HG03457 (cell line): ENCODE measurements around the gene CABP4.

ENCODE experiments used
- ATAC-seq: cut with Tn5 transposase; IDR thresholded peaks from one replicate; pipeline ENCODE4 v1.9.1; 2021; ENCODE audit warnings: moderate number of reproducible peaks; ENCODE audit not compliant: unreplicated experiment

CABP4 gene

DNA sequence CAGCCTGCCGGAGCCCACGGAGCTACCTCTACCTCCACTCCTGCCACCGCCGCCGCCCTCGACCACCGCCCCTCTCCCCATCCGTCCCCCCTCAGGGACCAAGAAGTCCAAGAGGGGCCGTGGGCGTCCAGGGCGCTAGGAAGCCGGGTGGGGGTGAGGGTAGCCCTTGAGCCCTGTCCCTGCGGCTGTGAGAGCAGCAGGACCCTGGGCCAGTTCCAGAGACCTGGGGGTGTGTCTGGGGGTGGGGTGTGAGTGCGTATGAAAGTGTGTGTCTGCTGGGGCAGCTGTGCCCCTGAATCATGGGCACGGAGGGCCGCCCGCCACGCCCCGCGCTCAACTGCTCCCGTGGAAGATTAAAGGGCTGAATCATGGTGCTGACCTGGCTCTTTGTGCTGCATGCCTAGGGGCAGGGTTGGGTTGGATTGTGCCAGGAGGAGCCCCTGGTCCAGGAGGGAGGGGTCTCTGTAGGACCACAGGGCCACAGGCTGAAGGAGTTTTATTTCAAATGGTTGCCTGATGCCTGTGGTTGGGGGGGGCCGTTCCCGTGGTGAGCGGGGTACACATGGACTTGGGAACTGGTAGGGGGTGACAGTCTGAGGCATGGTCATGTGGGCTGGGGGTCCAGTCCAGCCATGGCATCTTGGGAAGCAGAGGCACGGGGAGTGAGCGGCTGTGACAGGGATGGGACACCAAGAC lies 20.0 kb upstream of the CABP4 start:
- no peak for ATAC-seq

DNA sequence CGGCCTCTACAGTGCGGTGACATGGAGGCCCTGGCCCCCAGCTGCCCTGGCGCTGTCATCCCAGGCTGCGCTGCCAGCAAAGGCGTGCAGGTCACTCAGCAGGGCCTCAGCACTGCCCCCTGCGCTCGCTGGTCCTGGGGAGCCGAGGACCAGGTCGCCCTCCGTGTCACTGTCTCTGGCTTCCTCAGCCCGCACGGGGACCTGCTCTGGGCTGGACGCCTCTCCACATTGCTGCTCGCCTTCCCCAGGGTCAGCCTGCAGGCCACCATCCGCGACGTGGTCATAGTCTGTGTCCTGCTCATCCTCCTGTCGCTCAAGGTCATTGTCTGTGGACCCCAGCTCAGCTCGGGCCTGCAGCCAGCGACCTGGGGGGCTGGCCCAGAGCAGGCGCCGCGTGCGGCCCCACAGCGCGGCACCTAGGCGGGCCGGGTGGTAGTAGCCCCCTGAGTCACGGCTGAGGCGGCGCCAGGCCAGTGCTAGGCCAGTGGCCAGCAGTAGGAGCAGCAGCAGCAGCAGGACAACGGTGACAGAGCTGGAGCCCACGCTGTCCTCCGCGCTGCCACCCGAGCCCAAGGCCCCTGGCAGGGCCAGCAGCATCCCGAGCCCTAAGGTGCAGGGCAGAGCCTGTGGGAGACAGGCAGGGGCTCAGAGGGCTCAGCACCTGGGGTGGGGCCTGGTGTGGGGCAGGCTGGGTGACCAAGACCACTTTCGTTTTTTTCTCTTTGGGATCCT lies 19.3 kb upstream of the CABP4 start:
- no peak for ATAC-seq

DNA sequence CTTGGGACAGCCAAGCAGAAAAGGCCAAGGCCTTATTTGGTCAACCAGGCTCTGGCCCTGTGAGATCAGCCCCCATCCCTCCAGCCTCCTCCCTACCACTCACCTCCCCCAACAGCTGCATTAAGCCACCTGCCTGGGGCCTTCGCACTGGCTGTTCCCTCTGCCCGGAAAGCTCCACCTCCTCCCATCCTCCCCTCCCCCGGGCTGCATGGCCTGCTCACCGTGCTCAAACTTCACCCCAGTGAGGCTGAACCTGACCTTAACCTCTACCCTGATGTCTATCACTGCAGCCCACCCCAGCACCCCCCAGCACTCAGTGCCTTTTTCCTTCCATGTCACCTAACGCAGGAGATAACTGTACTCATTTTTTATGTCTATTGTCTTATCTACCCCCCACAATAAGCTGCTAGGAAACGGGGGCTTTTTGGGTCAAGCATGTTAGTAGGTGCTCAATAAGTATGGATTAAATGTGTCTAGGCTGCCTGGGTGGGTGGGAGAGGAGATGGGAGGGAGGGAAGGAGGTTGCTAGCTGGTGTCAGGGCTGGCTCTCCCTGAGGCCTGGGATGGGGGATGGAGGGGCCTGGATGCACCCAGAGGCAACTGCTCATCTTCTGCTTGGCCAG lies 18.6 kb upstream of the CABP4 start:
- no peak for ATAC-seq

DNA sequence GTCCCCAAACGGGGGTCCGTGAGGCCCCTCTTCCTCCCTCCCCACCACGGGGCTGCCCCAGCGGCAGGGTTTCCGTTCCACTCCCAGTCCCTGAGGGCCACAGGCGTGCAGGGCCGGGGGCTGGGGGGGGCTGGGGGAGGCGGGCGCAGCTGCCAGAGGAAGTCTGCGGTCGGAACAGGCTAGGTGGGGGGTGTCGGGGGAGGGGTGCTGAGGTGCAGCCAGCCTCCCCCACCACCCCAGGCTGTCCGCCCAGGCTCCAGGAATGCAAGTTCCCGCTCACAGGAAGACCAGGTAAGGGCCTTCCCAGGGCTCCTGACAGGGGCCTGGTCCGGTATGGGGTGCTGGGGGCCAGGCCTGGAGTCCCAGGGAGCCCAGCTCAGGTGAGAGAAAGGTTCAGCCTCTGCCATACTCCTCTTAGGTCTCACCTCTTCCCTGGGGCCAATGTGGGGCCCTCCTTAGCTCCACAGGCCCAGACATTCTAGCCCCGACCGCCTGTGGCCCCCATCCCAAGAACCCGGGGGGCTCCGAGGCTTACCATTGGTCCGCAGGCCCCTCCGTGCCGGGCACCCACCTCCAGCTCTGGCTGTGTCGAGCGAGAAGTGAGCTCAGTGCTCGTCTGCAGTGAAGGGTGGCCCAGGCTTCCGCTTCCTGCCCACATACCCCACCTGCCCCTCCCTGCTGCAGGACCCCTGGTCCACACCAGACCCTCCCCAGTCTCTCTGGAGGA lies 17.9 kb upstream of the CABP4 start, which contains the start of gene PTPRCAP:
Gene PTPRCAP, minus strand, starts transcription at position 601 of the 727 bp plus-strand sequence. Its CDS starts 63 bp downstream, at position 538.
- no peak for ATAC-seq

DNA sequence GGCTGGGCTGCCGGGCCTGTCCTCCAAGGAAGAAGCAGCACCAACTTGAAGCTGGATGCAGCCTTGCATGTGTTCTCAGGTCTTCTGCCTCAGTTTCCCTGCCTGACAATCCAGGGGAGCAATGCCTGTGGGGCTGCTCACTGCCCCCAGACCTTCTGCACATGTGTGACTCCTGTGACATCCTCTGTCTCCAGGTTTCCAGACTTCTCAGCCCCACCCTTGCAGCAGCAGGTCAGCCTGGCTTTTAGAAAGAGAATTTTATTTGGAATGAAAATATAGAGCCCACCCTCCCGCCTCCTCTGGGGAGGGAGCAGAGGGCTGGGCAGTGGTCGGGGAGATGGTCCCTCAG lies 17.4 kb upstream of the CABP4 start:
- ATAC-seq = no peak

DNA sequence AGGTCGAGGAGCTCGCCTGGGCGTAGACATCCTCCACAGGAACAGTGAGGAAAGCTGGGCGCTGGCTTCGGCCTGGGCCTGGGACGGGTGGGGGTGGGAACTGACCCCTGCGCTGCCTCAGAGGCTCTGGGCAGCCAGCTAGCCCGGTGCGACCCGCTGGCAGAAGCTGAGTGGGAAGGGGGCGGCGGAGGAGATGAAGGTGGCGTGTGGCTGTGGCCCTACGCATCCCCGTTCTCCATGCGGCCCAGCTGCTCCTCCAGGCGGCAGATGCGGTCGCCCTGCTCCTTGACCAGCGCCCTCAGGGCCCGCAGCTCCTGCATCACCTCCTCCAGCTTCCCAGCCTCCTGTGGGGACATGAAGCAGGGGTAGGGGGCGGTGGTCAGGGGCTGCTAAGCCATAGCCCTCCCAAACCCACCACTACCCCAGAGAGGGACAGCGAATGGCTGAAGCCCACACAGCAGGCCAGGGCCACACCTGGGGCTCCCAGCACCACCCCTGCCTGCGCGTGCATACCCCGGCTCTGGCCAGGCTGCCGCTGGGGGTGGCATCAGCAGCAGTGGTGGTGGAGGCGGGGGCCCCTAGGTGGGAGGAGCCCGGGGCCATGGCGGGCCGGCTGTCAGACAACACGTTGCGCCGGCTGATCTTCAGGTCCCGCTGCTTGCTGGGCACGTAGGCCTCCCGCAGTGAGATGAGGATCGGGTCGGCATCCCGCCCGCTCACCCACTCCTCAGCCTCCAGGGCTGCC lies 16.8 kb upstream of the CABP4 start:
- no peak for ATAC-seq

DNA sequence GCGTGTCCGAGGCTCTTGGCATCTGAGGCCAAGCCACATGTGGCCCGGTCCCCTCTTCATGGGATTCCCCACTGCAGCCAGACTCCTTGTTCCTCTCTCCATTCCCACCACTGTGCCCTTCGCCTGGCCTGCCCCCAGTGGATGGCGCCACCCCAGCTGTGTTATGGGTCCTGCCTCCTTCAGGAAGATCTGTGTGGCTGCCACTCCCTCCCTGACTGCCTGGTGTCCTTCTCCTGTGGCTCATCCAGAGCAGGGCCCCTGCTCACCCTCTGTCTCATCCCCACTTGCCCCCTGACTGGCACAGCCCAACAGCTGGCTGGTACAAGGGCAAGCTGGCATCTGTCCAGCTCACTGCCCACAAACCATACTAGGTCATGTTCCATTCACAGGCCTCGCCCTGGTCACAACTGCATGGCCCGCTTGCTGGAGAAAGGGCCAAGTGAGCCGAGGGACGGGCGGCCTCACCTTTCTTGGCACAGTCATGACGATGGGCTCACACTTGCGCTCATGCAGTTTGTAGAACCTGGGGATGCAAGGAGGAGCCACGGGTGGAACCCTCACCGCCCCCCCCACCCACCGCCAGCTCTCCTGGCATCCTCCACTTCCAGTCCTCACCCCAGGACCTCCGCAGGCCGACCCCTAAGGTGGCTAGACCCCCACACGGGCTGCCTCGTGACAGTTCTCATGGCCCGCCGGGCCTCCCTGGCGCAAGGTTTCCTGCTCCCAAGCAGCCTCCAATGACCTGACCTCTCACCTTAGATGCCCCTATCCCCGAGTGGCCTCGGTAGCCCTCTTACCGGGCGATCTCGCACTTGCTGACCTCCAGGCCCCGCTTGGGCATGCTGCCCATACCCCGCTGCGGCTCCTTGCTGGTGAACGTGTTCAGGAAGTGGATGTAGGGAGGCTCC lies 15.6 kb upstream of the CABP4 start:
- no peak for ATAC-seq

DNA sequence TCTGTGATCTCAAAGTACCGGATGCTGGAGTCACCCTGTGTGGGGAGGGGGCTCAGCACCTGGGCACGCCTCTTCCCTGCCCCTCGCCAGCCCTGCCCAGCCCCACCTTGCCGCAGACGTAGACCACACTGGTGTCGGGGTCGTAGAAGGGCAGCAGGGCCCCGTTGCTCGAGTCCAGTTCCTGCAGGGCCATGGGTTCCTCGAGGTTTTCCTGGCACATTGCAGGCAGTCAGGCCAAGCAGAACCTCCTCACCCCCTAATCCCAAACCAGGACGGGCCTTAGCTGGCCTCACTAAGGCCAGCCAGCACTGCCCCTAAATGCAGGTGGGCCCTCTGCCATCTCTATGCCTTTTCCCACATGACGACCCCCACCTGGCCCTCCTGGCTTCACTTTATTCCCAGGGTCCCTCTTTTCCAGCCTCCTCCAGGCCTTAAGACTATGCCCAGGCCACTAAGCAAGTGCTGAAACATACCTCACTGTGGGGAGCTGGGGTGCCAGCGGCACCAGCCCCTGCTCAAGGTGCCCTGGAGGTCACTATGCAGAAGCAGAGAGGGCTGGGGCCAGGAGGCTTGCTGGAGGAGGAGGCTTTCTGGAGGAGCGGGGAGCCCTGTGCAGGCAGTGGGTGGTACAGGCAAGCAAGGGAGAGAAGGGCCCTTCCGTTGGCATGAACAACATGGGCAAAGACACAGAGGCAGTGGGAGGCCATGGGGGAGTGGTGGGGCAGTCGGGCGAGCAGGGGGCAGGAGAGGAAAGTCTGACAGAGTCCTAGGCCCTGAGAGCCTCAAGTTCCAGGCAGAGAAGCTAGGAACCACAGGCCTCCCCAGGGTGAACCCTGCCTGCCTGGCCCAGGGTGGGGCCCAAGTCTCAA lies 14.7 kb upstream of the CABP4 start:
- no peak for ATAC-seq

DNA sequence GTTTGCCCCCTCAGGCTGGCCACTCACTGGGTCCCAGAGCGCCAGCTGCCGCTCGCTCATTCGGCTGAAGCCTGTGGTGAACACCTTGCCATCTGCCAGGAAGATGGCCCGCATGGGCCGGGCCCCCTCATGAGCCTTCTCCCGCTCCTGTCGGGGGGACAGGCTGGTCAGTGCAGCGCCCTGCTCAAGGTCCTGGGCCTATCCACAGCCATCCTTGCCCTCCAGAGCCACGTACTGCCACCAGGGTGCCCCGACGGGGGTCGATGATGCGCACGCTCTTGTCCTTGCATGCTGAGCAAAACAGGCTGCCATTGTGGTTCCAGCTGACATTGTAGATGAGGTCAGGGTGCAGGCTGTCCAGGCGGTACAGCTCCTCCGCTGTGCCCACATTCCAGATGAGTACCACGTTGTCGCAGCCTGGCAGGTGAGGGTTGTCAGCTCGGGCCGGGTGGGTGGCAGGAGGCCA lies 14.0 kb upstream of the CABP4 start:
- no peak for ATAC-seq

DNA sequence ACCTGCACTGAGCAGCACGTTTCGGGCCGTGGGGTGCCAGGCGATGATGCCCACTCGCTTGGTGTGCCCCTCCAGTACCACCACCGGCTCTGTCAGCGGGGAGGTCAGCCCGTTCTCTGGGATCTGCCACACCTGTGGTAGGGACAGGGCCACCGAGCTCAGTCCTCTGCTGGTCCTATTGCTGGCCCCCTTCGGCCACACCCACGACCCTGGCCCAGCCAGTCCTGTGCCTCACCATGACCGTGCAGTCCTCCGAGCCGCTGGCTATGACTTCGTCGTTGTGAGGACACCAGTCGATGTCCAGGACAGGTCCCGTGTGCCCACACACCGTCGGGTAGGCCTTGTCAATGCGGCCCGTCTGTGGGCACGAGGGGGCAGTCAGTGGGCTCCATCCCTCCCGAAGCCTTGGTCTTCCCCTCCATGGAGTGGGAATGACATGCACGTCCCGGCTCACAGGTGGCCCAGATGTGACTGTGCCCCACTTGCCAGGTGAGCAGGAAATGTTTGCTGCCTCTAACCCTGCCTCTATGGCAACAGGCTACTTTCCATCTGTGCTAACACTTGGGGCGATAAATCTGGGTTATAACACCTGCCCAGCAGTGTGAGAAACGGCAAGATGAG lies 13.3 kb upstream of the CABP4 start:
- ATAC-seq = no peak

DNA sequence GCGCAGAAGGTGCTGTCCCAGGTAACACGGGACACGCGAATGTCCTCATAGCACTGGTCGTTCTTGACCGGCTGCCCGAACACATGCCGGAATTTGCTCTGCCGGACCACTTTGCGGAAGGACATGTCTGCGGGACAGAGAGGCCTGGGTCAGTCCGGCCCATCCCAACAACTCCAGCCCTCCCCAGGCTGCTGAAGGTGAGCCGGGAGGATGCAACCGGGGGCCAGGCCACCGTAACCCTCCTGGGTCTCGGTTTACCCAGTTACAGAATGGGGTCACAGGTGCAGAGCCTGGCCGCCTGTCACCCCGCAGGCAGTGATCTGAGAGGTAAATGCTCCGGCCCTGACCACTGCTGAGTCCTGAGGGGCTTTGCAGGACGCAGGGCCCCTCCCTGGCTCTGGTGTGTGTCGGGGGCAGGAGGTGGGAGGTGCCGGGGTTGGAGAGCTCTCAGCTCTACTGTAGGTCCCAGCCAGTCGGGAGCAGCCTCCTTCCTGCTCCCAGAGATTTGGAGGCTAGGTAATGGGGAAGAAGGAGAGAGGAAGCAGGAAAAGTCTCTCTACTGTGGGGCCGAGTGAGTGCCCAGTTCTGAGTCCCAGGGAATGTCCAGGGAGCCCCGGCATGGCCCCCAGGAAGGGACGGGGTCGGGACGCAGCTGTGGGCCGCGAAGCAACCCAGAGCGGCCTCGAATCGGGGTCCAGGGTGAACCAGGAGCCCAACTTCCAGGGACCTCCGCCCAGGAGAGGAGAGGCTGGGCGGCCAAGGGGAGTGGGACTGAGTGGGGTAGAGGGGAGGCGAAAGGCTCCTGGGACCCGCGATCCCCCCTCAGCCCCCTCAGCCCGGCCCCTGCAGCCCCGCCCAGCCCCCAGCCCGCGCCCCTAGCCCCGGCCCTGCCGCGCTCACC lies 12.4 kb upstream of the CABP4 start:
- no peak for ATAC-seq

DNA sequence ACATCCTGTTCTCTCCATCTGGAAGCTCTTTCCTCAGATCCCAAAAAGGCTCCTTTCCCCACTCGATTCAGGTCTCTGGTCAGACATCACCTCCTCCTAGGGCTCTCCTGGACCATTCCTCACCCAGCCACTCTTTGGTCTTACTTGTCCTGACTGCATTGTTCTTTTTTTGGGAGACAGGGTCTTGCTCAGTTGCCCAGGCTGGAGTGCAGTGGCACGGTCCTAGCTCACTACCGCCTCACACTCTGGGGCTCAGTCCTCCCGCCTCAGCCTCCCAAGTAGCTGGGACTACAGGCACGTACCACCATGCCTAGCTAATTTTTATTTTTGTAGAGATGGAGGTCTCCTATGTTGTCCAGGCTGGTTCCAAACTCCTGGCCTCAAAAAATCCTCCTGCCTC lies 9.6 kb upstream of the CABP4 start:
- ATAC-seq = no peak

DNA sequence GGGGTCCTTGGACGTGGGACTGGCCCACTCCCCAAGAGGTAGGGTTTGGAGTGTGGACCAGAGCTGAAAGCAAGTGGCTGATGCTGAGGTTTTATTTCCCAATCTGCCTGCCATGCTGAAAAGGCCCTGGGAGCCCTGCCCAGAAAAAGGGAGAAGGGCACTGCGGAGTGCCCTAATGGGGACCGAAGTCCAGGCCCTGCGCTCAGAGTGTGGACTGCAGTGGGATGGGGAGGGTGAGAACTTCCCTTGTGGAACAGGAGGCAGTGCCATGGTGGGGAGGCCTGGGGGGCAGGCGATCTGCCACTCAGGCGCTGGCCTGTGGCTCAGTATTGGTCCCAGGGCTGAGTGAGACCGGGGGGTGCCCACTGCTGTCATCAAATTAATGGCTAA lies 6.9 kb upstream of the CABP4 start:
- ATAC-seq = no peak

DNA sequence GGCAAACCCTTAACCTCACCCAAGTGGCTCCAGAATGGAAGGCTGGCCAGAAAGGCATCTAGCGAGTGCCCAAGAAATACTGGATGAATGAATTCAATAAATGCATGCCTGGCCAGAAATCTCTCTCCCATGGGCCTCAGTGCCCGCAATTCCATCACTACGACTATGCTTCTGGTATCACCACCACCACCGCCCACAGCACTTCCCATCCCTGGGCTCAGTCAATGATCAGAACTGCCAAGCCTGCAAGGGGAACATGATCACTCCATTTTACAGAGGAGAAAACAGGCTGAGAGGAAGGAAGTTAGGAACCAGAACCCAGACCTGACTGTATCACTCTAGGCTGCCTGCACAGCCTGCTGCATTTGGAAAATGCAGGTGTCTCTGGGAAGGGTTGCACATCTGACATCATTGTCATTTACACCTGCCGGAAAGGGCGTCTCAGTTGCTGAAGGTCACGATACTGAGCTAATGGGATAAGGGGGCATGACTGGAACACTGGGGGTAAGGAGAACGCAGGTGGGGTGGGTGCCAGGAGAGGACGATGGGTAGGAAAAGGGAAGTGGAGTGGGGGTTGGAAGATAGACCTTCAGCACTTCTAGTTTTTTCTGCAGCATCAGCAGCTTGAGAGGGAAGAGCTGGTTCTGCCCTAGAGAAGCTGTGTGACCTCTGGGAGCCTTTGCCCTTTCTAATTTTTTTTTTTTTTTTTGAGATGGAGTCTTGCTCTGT lies 5.9 kb upstream of the CABP4 start:
- no peak for ATAC-seq

DNA sequence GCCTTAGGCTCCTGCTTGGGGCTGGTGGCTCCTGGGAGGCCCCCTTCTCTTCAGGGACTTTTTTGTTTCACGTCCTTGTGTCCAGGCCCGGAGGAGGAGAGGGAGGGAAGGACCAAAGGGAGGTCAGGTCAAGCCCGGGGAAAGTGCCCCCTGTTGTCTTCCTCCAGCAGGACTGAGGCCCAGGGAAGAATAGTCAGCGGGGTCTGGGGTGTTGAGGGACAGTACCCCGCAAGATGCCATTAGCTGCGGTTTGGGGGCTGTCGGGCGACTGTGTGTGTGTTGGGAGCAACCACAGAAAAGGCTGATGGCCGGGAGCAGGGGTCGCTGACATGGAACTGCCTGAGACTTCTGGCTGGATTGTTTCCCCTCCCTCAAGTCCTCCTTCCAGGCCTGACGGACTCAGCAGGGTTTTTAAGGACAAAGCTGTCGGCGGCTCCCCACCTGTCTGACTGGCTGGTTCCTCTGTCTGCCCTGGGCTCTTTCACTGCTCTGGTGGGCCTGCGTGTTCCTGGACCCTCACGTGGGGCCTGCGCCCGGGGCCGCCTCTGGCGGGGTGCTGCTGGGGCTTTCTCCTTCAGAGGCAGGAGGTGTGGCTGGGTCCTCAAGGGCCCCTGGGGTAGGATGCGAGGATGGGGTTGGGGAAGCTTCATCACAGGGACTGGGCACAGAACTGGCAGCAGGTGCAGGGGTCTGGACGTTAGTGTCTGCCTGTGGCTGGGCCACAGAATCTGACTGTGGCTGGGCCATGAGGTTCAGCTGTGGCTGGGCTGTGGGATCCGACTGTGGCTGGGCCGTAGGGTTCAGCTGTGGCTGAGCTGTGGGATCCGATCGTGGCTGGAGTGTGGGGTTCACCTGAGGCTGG lies 4.1 kb upstream of the CABP4 start:
- ATAC-seq = no peak

DNA sequence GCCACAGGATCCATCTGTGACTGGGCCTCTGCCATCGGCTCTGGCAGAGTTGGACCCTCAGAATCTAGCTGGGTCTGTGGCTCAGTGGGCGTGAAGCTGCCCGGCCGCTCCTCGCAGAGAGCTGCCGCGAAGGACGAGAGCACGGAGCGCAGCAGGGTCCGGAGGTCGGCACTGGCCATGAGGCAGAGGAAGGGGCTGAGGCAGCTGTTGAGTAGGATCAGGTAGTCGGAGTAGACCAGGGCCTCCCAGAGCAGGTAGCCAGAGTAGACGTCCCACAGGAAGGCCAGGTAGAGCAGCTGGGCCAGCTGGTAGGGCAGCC lies 3.5 kb upstream of the CABP4 start:
- no peak for ATAC-seq
